ENCODE data around the gene MTCL1.

DNA sequence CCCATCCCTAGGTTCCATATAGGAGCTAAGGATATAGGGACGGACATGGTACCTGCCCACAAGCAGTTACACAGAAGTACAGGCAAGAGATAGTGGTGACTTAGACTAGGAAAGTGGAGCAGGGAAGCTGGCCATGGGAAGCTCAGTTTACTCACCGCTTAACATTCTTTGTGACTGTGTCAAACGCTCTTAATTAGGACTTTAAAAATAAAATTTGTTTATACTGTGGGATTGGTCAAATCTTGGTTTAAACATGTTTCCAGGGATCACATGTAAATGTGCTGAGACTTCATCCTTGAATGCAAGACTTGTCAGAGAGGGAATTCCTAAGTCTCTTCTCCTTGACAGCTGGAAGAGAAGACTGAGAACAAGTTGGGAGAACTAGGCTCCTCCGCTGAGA lies 107.3 kb downstream of the MTCL1 start:
- TF ChIP-seq RAD21 (IDR thresholded peaks at IDR 0.05; ENCODE audit: low read depth) = no peak
- no peak for TF ChIP-seq EP300 (IDR thresholded peaks at IDR 0.05; ENCODE audit: borderline replicate concordance)
- TF ChIP-seq YY1 (IDR thresholded peaks at IDR 0.05; ENCODE audit: low read depth) = no peak
- no peak for TF ChIP-seq CREB1 (IDR thresholded peaks at IDR 0.05; ENCODE audit: low read depth)
- TF ChIP-seq TCF12 (IDR thresholded peaks at IDR 0.05; ENCODE audit: low read depth) = no peak
- no peak for TF ChIP-seq FOXM1 (IDR thresholded peaks at IDR 0.05; ENCODE audit: borderline replicate concordance, low read depth)
- TF ChIP-seq, protein P1, sequence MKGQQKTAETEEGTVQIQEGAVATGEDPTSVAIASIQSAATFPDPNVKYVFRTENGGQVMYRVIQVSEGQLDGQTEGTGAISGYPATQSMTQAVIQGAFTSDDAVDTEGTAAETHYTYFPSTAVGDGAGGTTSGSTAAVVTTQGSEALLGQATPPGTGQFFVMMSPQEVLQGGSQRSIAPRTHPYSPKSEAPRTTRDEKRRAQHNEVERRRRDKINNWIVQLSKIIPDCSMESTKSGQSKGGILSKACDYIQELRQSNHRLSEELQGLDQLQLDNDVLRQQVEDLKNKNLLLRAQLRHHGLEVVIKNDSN (IDR thresholded peaks at IDR 0.05) = no peak
- no peak for TF ChIP-seq CEBPB (IDR thresholded peaks at IDR 0.05)
- TF ChIP-seq TAF1 (IDR thresholded peaks at IDR 0.05; ENCODE audit: low read depth) = no peak
- TF ChIP-seq MAX (IDR thresholded peaks at IDR 0.05) = no peak
- TF ChIP-seq NFIC (IDR thresholded peaks at IDR 0.05) = no peak
- no peak for TF ChIP-seq REST (IDR thresholded peaks at IDR 0.05; ENCODE audit: low read depth)

Data from Ishikawa (cell line).